Measurements from ENCODE around the gene STK39.

- TF ChIP-seq, protein P1, sequence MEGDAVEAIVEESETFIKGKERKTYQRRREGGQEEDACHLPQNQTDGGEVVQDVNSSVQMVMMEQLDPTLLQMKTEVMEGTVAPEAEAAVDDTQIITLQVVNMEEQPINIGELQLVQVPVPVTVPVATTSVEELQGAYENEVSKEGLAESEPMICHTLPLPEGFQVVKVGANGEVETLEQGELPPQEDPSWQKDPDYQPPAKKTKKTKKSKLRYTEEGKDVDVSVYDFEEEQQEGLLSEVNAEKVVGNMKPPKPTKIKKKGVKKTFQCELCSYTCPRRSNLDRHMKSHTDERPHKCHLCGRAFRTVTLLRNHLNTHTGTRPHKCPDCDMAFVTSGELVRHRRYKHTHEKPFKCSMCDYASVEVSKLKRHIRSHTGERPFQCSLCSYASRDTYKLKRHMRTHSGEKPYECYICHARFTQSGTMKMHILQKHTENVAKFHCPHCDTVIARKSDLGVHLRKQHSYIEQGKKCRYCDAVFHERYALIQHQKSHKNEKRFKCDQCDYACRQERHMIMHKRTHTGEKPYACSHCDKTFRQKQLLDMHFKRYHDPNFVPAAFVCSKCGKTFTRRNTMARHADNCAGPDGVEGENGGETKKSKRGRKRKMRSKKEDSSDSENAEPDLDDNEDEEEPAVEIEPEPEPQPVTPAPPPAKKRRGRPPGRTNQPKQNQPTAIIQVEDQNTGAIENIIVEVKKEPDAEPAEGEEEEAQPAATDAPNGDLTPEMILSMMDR (IDR thresholded peaks at IDR 0.05; ENCODE audit: borderline replicate concordance, extremely low read depth, low read length, poor library complexity, severe bottlenecking) = no peak
- TF ChIP-seq EZH2 (IDR thresholded peaks at IDR 0.05; ENCODE audit: borderline replicate concordance, low read depth, low read length, severe bottlenecking) = no peak
Measured at GRCh38 chr2:168053676-168054075, 193.7 kb downstream of the STK39 start.
